SK-N-SH (cell line): ENCODE measurements around the gene SLC18A2. TPM values are rescaled to one million over a fixed set of nuclear protein-coding genes. Genes with fewer than 3 reads are reported as not detected.

Experiments
- CTCF ChIA-PET: fragments of 300-600, 350-600 bp; formaldehyde crosslinking; extraction: SDS; loops from one replicate; lab custom pipeline; 2021; lab: Yijun Ruan, JAX
- POLR2A ChIA-PET: fragments of 350-600 bp; sonication (Branson Sonifier 250); formaldehyde crosslinking; extraction: SDS; loops from one replicate; lab custom pipeline; 2020; ENCODE audit warnings: antibody characterized with exemption, inconsistent platforms; lab: Yijun Ruan, JAX
- DNase-seq: peaks from one replicate; pipeline ENCODE4 v3.0.0; 2012
- H2AFZ ChIP-seq: fragments of 200-600 bp; sonication (generic); 2 replicates; pipeline ENCODE4 v1.8.1; 2016; ENCODE audit warnings: antibody characterized with exemption, mild to moderate bottlenecking, low read depth
- H3F3A ChIP-seq: fragments of 200-600 bp; sonication (generic); replicated peaks from 2 replicates; pipeline ENCODE3; 2016; ENCODE audit warnings: antibody characterized with exemption, mild to moderate bottlenecking; ENCODE audit not compliant: insufficient read depth
- H3K27ac ChIP-seq, 2 experiments: fragments of 200-500 bp in 1 of 2; fragments of 200-600 bp in 1 of 2; sonication (Bioruptor generic) in 1 of 2; sonication (generic), shearing (Covaris generic) in 1 of 2; 2 replicates each; pipeline versions ENCODE4 v1.5.1 to v1.6.1; 2014 to 2016; ENCODE audit warnings: low read depth in 2 of 2, inconsistent platforms in 1 of 2, low read length in 1 of 2, mild to moderate bottlenecking in 1 of 2, mixed read lengths in 1 of 2
- H3K27me3 ChIP-seq: fragments of 200-600 bp; sonication (generic), shearing (Covaris generic); 2 replicates; pipeline ENCODE4 v1.6.1; 2016; ENCODE audit warnings: mixed run types; ENCODE audit not compliant: insufficient read depth
- H3K36me3 ChIP-seq, 2 experiments: fragments of 200-500 bp in 1 of 2; fragments of 200-600 bp in 1 of 2; sonication (Bioruptor generic) in 1 of 2; sonication (generic) in 1 of 2; replicated peaks in 1 of 2; 2 replicates each; pipeline versions ENCODE3 to v1.5.1; 2014 to 2016; ENCODE audit warnings: low read length in 1 of 2, mild to moderate bottlenecking in 1 of 2; ENCODE audit not compliant: insufficient read depth in 2 of 2, control insufficient read depth in 1 of 2
- H3K4me1 ChIP-seq, 2 experiments: fragments of 200-500 bp in 1 of 2; fragments of 200-600 bp in 1 of 2; sonication (Bioruptor generic) in 1 of 2; sonication (generic), shearing (Covaris generic) in 1 of 2; 2 replicates each; pipeline versions ENCODE4 v1.5.1 to v1.6.1; 2014 to 2016; ENCODE audit warnings: low read depth in 1 of 2, low read length in 1 of 2, mixed run types in 1 of 2; ENCODE audit not compliant: insufficient read depth in 2 of 2, control insufficient read depth in 1 of 2
- H3K4me2 ChIP-seq: fragments of 200-600 bp; sonication (generic), shearing (Covaris generic); 2 replicates; pipeline ENCODE4 v1.6.1; 2017; ENCODE audit warnings: mixed run types
- H3K4me3 ChIP-seq, 2 experiments: fragments of 200-500 bp in 1 of 2; fragments of 200-600 bp in 1 of 2; sonication (Bioruptor generic) in 1 of 2; sonication (generic), shearing (Covaris generic) in 1 of 2; 2 replicates each; pipeline versions ENCODE4 v1.5.1 to v1.8.1; 2014 to 2016; ENCODE audit warnings: low read depth in 2 of 2, inconsistent platforms in 1 of 2, low read length in 1 of 2, mild to moderate bottlenecking in 1 of 2, mixed read lengths in 1 of 2, moderate library complexity in 1 of 2
- H3K79me2 ChIP-seq: fragments of 200-600 bp; sonication (generic); 2 replicates; pipeline ENCODE4 v1.8.1; 2017; ENCODE audit warnings: mild to moderate bottlenecking; ENCODE audit not compliant: insufficient read depth
- H3K9ac ChIP-seq: fragments of 200-600 bp; sonication (generic); 2 replicates; pipeline ENCODE4 v1.6.1; 2017; ENCODE audit warnings: mixed run types
- H3K9me2 ChIP-seq: fragments of 200-600 bp; sonication (generic); 2 replicates; pipeline ENCODE4 v1.6.1; 2017; ENCODE audit warnings: mixed run types
- H3K9me3 ChIP-seq: fragments of 200-600 bp; sonication (generic); 2 replicates; pipeline ENCODE4 v1.6.1; 2017; ENCODE audit warnings: mixed run types, mild to moderate bottlenecking, moderate library complexity
- H4K20me1 ChIP-seq: fragments of 200-600 bp; sonication (generic); 2 replicates; pipeline ENCODE4 v1.6.1; 2017; ENCODE audit warnings: mild to moderate bottlenecking, mixed run types; ENCODE audit not compliant: insufficient read depth
- CHD2 ChIP-seq: fragments of 150-350 bp; IDR thresholded peaks from 2 replicates; pipeline ENCODE4 v1.6.1; 2018; ENCODE audit warnings: low read length; ENCODE audit not compliant: partially characterized antibody
- EZH2phosphoT487 ChIP-seq: fragments of 200-600 bp; sonication (generic); IDR thresholded peaks from 2 replicates; pipeline ENCODE4 v1.6.1; 2017; ENCODE audit warnings: low read depth, mixed run types, mild to moderate bottlenecking, antibody characterized with exemption, moderate library complexity, borderline replicate concordance
- FOXM1 ChIP-seq: IDR thresholded peaks from 2 replicates; pipeline ENCODE4 v1.4.0; 2012; ENCODE audit warnings: low read depth, mild to moderate bottlenecking
- JUND ChIP-seq: IDR thresholded peaks from 2 replicates; pipeline ENCODE4 v1.4.0; 2012
- MEF2A ChIP-seq: IDR thresholded peaks from 2 replicates; pipeline ENCODE4 v1.4.0; 2012; ENCODE audit warnings: low read depth, borderline replicate concordance
- MXI1 ChIP-seq: IDR thresholded peaks from 2 replicates; pipeline ENCODE4 v1.6.1; 2012; ENCODE audit warnings: mild to moderate bottlenecking, low read depth, low read length, improper control_type of control experiment
- NFIC ChIP-seq: IDR thresholded peaks from 2 replicates; pipeline ENCODE4 v1.4.0; 2012; ENCODE audit warnings: borderline replicate concordance
- NRF1 ChIP-seq: IDR thresholded peaks from 2 replicates; pipeline ENCODE4 v1.6.1; 2012; ENCODE audit warnings: low read depth, mild to moderate bottlenecking, low read length
- POLR2AphosphoS5 ChIP-seq: IDR thresholded peaks from 2 replicates; pipeline ENCODE4 v1.6.1; 2012; ENCODE audit warnings: low read depth, low read length
- RAD21 ChIP-seq: IDR thresholded peaks from 2 replicates; pipeline ENCODE4 v1.6.1; 2012; ENCODE audit warnings: mild to moderate bottlenecking, low read length
- RXRA ChIP-seq: IDR thresholded peaks from 2 replicates; pipeline ENCODE4 v1.4.0; 2012; ENCODE audit warnings: low read depth, mild to moderate bottlenecking, borderline replicate concordance
- SMC3 ChIP-seq: IDR thresholded peaks from 2 replicates; pipeline ENCODE4 v1.6.1; 2012; ENCODE audit warnings: low read depth, low read length, improper control_type of control experiment
- TAF1 ChIP-seq: IDR thresholded peaks from 2 replicates; pipeline ENCODE4 v1.6.1; 2012; ENCODE audit warnings: low read depth, mild to moderate bottlenecking, low read length, moderate library complexity, borderline replicate concordance
- TCF12 ChIP-seq: IDR thresholded peaks from 2 replicates; pipeline ENCODE4 v1.4.0; 2012
- TEAD4 ChIP-seq: IDR thresholded peaks from 2 replicates; pipeline ENCODE4 v1.4.0; 2012; ENCODE audit warnings: mild to moderate bottlenecking, borderline replicate concordance; ENCODE audit not compliant: insufficient read depth
- YY1 ChIP-seq: IDR thresholded peaks from 2 replicates; pipeline ENCODE4 v1.4.0; 2012; ENCODE audit warnings: low read depth, mild to moderate bottlenecking
- WGBS: methylation state at CpG from one replicate; pipeline ENCODE4 v1.1.6; 2017; ENCODE audit warnings: low lambda C conversion rate; 5-methylcytosine and 5-hydroxymethylcytosine counted together
- polyA plus RNA-seq, 3 experiments: library from polyadenylated mRNA; depleted of rRNA; stranded (reverse); fragments of >200 nt; gene quantifications; 2 replicates each; pipeline ENCODE4 v1.2.3, GENCODE V29; 2012
- TF ChIP-seq, protein P1 (sequence below): IDR thresholded peaks from 2 replicates; pipeline ENCODE4; 2012
- TF ChIP-seq, protein P2 (sequence below): fragments of 200-600 bp; sonication (generic); IDR thresholded peaks from 2 replicates; pipeline ENCODE4 v1.6.1; 2017; ENCODE audit warnings: antibody characterized with exemption, mild to moderate bottlenecking, moderate library complexity
- TF ChIP-seq, protein P3 (sequence below): fragments of 150-350 bp; IDR thresholded peaks from 2 replicates; pipeline ENCODE4 v1.6.1; 2017; ENCODE audit warnings: antibody characterized with exemption, low read length, low read depth, borderline replicate concordance

SLC18A2 gene
- polyA plus RNA-seq, 1 of the 3 experiments (the other 2 are of a cell fraction): not detected

DNA sequence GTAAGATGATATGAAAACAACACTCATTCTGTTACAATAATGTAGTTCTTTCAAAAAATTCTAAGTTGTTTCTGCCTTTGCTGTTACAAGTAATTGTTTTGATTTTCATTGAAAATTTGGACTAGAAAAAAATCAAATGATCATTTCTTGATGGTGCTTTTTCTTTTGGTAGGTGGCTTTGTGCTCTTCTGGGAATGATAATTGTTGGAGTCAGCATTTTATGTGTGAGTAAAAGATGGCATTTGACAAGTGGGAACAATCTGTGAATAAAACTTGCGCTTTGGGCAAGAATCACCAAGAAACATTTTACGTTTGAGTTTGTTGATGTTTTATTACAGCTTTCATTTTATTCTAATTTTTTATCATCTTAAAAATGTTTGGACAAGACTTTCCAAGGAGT is 25.9 kb downstream of the SLC18A2 start:
- Histone ChIP-seq H3K9me2 (no peaks in the 10 kb centered on the region), H2AFZ (no peak overlapping the region), H3K36me3 (no peaks in the 10 kb centered on the region), H3K9me3 (no peaks in the 10 kb centered on the region), H3K9ac (no peak overlapping the region), H3K27me3 (no peaks in the 10 kb centered on the region), H3K79me2 (no peaks in the 10 kb centered on the region), H3K4me3 (no peak overlapping the region), H3F3A (no peaks in the 10 kb centered on the region), H3K4me1 (peaks cover 0 to 25% of the 10 kb centered on the region in 2 experiments; a peak in 1 of 4 replicates), H3K27ac (no peak overlapping the region), H4K20me1 (no peaks in the 10 kb centered on the region), H3K4me2 (no peak overlapping the region)
- TF ChIP-seq SMC3 (no peak), EZH2phosphoT487 (no peak), MEF2A (no peak), YY1 (no peak), JUND (no peak), RXRA (no peak), TEAD4 (no peak), TAF1 (no peak), CHD2 (no peak), TCF12 (no peak), NRF1 (no peak), POLR2AphosphoS5 (no peak), RAD21 (no peak)
- TF ChIP-seq, protein P1, sequence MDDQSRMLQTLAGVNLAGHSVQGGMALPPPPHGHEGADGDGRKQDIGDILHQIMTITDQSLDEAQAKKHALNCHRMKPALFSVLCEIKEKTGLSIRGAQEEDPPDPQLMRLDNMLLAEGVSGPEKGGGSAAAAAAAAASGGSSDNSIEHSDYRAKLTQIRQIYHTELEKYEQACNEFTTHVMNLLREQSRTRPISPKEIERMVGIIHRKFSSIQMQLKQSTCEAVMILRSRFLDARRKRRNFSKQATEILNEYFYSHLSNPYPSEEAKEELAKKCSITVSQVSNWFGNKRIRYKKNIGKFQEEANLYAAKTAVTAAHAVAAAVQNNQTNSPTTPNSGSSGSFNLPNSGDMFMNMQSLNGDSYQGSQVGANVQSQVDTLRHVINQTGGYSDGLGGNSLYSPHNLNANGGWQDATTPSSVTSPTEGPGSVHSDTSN: no peak
- TF ChIP-seq, protein P2, sequence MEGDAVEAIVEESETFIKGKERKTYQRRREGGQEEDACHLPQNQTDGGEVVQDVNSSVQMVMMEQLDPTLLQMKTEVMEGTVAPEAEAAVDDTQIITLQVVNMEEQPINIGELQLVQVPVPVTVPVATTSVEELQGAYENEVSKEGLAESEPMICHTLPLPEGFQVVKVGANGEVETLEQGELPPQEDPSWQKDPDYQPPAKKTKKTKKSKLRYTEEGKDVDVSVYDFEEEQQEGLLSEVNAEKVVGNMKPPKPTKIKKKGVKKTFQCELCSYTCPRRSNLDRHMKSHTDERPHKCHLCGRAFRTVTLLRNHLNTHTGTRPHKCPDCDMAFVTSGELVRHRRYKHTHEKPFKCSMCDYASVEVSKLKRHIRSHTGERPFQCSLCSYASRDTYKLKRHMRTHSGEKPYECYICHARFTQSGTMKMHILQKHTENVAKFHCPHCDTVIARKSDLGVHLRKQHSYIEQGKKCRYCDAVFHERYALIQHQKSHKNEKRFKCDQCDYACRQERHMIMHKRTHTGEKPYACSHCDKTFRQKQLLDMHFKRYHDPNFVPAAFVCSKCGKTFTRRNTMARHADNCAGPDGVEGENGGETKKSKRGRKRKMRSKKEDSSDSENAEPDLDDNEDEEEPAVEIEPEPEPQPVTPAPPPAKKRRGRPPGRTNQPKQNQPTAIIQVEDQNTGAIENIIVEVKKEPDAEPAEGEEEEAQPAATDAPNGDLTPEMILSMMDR: no peak
- no peak for DNase-seq
- CTCF ChIA-PET: interaction anchor here (1.2 to 2.4 kb wide), 3 partner anchors 50 to 210 kb away, joined by 3 to 11 read pairs (median 4); no protein-coding TSS in a partner anchor
- 66% methylated on average over 2 of the region's 2 CpGs for WGBS
- POLR2A ChIA-PET: no interaction called here

DNA sequence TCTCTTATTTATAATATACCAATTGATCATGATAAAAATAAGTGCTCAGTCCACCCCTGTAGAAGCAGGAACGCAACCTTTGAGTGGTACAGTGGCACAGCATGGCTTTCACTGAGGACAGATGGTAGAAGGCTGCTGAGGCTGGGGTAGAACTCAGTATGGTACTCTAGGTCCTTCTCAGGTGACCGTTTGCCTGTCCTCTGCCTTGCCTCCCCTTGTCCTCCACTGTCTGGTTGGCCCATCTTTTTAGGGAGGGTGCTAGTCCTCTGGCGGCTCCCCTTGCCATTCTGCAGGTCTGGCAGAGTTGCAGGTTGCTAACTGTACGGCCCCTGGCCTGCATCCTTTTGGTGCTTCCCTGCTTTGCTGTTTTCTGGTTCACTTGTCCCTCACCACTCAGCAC is 27.3 kb downstream of the SLC18A2 start:
- Histone ChIP-seq H3K4me3 (no peak overlapping the region), H3K27ac (no peak overlapping the region), H3K9me2 (no peaks in the 10 kb centered on the region), H3K9ac (no peak overlapping the region), H2AFZ (no peak overlapping the region), H4K20me1 (no peaks in the 10 kb centered on the region), H3K4me1 (peaks cover 0 to 31% of the 10 kb centered on the region in 2 experiments; a peak in 1 of 4 replicates), H3K9me3 (no peaks in the 10 kb centered on the region), H3K79me2 (no peaks in the 10 kb centered on the region), H3K36me3 (no peaks in the 10 kb centered on the region), H3F3A (no peaks in the 10 kb centered on the region), H3K4me2 (no peak overlapping the region), H3K27me3 (no peaks in the 10 kb centered on the region)
- TF ChIP-seq TEAD4: no peak
- TF ChIP-seq JUND: no peak
- TF ChIP-seq, protein P2: no peak
- TF ChIP-seq NFIC: no peak
- no peak for TF ChIP-seq RAD21
- no peak for TF ChIP-seq MXI1
- TF ChIP-seq, protein P3, sequence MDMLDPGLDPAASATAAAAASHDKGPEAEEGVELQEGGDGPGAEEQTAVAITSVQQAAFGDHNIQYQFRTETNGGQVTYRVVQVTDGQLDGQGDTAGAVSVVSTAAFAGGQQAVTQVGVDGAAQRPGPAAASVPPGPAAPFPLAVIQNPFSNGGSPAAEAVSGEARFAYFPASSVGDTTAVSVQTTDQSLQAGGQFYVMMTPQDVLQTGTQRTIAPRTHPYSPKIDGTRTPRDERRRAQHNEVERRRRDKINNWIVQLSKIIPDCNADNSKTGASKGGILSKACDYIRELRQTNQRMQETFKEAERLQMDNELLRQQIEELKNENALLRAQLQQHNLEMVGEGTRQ: no peak
- no peak for TF ChIP-seq POLR2AphosphoS5
- no peak for TF ChIP-seq SMC3
- TF ChIP-seq FOXM1: no peak
- ChIA-PET CTCF (interaction anchor here (2.4 kb wide), 1 partner anchor 51 kb away, joined by 11 read pairs; no protein-coding TSS in a partner anchor), POLR2A (no interaction called here)
- no peak for DNase-seq
- 67% methylated on average over 4 of the region's 4 CpGs for WGBS
